T47D (cell line): ENCODE results near the gene CTSD.

Experiments
- DNase-seq, 2 experiments: peaks; one replicate each; pipeline versions ENCODE4 v3.0.0 to v3.0.0-alpha.2; 2011 to 2012; ENCODE audit warnings: low read depth in 1 of 2, low spot score in 1 of 2
- JUND ChIP-seq: IDR thresholded peaks from 2 replicates; pipeline ENCODE4 v1.6.1; 2012; ENCODE audit warnings: low read depth
- in situ Hi-C: cut with HindIII; loops from 2 replicates; pipeline ENCODE4 v1.10.0; 2016; ENCODE audit warnings: low sequenced_read_pairs, low pct_unique_long_range_greater_than_20kb

CTSD gene

DNA sequence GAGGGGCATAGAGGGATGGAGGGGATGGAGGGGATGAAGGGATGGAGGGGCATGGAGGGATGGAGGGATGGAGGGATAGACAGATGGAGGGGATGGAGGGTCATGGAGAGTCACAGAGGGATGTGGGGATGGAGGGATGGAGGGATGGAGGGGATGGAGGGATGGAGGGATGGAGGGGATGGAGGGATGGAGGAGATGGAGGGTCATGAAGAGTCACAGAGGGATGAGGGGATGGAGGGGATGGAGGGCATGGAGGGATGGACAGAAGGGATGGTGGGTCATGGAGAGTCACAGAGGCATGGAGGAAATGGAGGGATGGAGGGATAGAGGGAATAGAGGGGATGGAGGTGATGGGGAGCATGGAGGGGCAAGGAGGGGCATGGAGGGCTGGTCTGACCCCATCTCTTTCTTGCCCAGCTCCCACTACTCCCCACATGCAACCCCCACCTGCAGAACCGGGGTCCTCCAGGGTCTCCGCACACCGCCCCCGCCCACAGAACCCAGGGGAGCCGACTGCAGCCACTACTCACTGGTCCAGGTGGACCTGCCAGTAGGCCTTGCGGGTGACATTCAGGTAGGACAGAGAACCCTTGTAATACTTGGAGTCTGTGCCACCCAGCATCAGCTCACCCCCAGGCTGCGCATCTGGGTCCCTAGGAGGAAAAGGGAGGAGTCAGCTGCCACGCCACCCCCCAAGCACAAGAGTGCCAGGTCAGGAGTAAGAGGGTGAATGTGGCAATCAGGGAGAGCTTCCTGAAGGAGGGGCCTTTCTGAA is 9.2 kb downstream of the CTSD start:
- no peak for DNase-seq
- TF ChIP-seq JUND, result no peak
- in situ Hi-C loops, result no loop called here

GRCh38 chr11:1753929-1754305 is 9.8 kb downstream of the CTSD start:
- in situ Hi-C loops, result no loop called here
- no peak for TF ChIP-seq JUND
- no peak for DNase-seq

DNA sequence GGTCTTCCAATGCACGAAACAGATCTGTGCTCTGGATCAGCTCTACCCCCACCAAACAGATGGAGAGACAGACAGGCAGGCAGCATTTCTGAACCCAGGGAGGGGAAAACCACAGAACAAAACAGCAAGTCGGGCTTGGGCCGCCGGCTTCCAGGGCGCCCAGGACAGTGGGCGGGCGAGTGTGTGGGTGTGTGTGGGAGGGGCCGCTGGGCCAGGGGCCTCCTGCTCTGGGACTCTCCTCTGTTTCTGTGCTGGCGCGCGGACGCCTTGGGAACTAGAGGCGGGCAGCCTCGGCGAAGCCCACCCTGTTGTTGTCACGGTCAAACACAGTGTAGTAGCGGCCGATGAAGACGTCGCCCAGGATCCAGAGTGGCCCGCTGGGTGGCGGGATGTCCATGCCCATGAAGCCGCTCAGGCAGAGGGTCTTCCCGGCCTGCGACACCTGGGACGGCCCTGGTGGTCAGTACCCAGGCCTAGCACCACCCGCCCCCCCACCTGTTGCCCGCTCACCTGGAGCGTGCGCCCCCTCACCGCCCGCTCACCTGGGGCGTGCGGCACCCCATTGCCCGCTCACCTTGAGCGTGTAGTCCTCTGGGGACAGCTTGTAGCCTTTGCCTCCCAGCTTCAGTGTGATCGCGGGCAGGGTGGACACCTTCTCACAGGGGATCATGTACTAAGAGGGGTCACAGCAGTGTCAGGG is 10.3 kb downstream of the CTSD start:
- TF ChIP-seq JUND, result no peak
- peak in 1 of 2 experiments; percentile 16 for DNase-seq
- in situ Hi-C loops, result no loop called here

GRCh38 chr11:1752907-1753228 is 10.9 kb downstream of the CTSD start:
- peak in 1 of 2 experiments; percentile 26 for DNase-seq
- TF ChIP-seq JUND, result no peak
- in situ Hi-C loops, result no loop called here

DNA sequence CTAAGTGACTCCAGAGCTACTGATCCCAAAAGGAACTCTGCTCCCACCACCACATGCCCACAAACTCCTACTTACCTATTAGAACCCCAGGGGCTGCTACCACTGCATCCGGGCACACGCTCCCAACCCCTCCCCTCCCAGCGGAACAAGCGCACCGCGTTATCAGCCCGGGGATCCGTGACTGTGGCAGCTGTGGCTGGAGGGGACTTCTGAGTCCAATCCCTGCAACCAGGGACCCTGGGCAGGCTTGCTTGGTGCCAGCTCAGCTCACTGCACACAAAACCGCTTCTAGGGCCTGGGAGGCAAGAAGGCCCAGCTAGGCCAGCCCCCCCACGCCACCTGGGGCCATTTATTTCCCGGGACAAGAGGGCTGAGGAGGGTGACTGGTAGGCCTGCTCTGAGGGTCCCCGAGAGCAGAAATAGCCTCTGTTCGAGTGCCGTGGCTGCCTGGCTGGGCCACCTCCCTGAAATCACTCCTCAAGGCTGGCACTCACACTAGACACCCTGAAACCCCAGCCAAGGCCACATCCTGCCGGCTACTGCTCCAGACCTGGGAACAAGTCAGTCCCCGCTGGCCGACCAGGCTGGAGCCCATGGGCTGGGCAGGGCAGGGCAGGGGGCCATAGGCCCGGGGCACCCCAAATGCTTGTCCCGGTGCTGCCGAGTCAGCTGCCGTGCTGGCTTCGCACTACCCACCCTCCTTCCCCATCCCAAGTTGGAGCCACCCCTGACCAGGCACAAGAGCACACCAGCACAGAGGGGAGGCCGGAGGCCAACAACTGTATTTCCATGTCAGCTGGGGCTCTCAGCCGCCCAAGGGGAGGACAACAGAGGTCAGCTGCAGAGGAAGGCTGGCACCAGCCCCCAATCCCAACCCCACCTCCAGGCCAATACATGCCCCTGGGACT is 11.5 kb downstream of the CTSD start:
- peak in 1 of 2 experiments; percentile 49 for DNase-seq
- no peak for TF ChIP-seq JUND
- in situ Hi-C loops, result no loop called here

GRCh38 chr11:1751531-1751921 is 12.2 kb downstream of the CTSD start:
- in situ Hi-C loops, result no loop called here
- DNase-seq, result peak; percentile 37 to 52

DNA sequence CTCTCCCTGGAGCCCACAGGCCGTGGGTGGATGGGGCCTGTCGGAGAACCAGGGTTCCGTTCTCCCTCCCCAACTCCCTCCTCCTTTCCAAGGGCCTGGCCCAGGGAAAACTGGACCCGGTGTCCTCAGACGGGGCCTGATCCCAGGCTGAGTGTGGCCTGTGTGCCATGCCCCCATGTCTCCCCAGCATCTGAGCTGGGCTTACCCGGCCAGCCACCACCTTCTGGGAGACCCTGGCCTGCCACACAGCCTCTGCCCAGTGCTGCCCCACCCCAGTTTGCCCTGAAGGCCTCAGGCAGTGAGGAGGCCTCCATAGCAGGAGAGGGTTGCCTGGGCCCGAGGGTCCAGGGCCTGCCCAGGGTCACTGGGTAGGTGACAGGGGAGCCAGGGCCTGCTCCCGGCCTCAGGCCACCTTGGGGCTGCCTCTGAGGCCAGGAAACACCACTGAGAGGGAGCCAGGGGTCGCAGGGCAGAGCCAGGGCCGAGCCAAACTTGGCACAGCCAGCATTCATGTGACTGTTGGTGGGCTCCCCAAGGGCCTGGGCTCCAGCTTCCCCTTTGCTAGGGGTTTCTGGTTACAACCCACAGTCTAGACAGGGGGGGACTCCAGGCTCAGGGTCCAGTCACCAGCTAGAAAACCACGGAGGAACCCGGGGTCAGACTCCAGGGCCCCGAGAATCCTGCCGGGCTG is 12.7 kb downstream of the CTSD start:
- TF ChIP-seq JUND, result no peak
- DNase-seq, result no peak
- in situ Hi-C loops, result no loop called here

More at GRCh38 chr11:1751531-1751921, 12.2 kb downstream of the CTSD start:
- no peak for TF ChIP-seq JUND

DNA sequence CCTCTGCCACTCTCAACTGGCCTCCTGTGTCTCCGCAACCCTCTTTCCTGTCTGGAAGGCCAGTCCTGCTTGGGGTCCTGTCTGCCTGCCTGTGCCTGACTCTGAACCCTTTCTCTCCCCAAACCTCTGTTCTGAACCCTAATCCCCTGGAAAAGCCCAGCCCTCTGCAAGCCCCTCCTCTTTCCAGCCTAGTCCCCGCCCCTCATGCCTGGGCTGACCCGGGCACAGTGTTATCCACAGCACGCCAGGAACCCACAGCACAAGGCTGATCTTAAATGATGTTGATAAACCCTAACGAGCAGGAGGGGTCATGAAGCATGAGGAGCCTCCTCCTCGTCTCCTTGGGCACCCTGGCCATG is 13.3 kb downstream of the CTSD start, which contains the start of gene IFITM10:
TSS of gene IFITM10 (minus strand) at position 115 of the 359 bp plus-strand sequence. CDS start 153 bp downstream, outside the sequence.
- TF ChIP-seq JUND, result no peak
- DNase-seq, result peak; percentile 56 to 85
- in situ Hi-C loops, result no loop called here

- peak; percentile 31 to 74 for DNase-seq
- in situ Hi-C loops, result no loop called here
- no peak for TF ChIP-seq JUND
These were observed 14.1 kb downstream of the CTSD start for GRCh38 chr11:1749395-1750351.

DNA sequence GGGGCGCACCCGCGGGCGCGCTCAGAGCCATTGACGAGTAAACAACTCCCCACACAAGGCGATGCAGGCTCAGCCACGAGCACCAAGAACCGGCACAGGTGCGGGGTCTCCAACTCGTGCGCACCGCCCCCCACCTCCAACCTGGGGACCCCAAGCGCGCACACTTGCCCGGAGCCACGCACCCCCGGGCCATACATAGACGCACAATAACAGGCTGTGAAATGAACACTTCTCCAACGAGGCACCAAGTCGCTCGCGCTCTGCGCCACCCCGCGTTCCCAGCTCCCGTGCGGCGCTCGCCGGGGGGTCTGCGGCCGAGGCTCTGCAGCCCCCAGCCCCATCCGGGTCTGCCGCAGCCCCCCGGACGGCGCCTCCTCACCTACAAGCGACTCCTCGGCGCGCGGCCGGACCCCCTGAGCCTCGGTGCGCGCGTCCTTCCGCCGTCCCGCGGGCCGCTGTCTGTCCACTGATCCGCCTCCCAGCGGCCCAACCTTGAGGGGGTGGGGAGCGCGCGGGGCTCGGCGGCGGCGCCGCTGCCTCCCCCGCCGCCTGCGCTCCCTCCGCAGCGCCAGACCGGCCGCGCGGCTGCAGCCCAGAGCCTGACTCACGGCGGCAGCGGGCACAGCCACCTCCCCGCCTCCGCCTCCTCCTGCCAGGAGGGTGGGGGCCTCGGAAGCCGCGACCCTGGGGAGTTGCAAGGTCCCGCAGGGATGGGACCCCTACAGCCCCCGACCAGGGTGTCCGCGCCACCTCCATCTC is 14.9 kb downstream of the CTSD start:
- in situ Hi-C loops, result no loop called here
- no peak for TF ChIP-seq JUND
- DNase-seq, result peak; percentile 40 to 49
